HG03469 (cell line): ENCODE measurements around the gene TMEM205.
"Not testable (repeated sequence)": the region's sequence is repeated elsewhere in the genome, so short reads cannot be mapped to it uniquely, and the experiment has no call there.

ENCODE experiments used
- ATAC-seq: cut with Tn5 transposase; IDR thresholded peaks from one replicate; pipeline ENCODE4 v1.9.1; 2021; ENCODE audit warnings: mild to moderate bottlenecking, moderate library complexity, moderate number of reproducible peaks; ENCODE audit not compliant: unreplicated experiment

The TMEM205 gene

GRCh38 chr19:11346104-11346940 is at the start of gene TMEM205, which contains the start of gene CCDC159:
Gene TMEM205 (minus strand): TSS chr19:11346268. CDS start chr19:11345619, 649 bp downstream.
Gene CCDC159 (plus strand): TSS chr19:11346519. CDS start chr19:11346607, 88 bp downstream.
- peak; percentile 80 for ATAC-seq

- ATAC-seq = no peak
These were observed 45.0 kb upstream of the TMEM205 start for GRCh38 chr19:11390933-11391680.

- ATAC-seq = no peak
These were observed 44.3 kb upstream of the TMEM205 start for GRCh38 chr19:11390359-11390758.

- ATAC-seq = no peak
These were observed 41.3 kb upstream of the TMEM205 start for GRCh38 chr19:11387162-11388034.

- no peak for ATAC-seq
These were observed 38.7 kb upstream of the TMEM205 start for GRCh38 chr19:11384778-11385129.

- ATAC-seq = no peak
These were observed 37.6 kb upstream of the TMEM205 start for GRCh38 chr19:11383706-11384048.

GRCh38 chr19:11382898-11383705 is 37.0 kb upstream of the TMEM205 start:
- ATAC-seq = no peak

GRCh38 chr19:11380653-11381537 is 34.8 kb upstream of the TMEM205 start:
- peak; percentile 41 for ATAC-seq

- ATAC-seq = no peak
These were observed 33.8 kb upstream of the TMEM205 start for GRCh38 chr19:11379857-11380350.

- ATAC-seq = not testable (repeated sequence)
These were observed 33.3 kb upstream of the TMEM205 start for GRCh38 chr19:11379269-11379845.

GRCh38 chr19:11378319-11379189 is 32.5 kb upstream of the TMEM205 start:
- no peak for ATAC-seq

- ATAC-seq = no peak
These were observed 31.7 kb upstream of the TMEM205 start for GRCh38 chr19:11377756-11378155.

- ATAC-seq = no peak
These were observed 31.2 kb upstream of the TMEM205 start for GRCh38 chr19:11377237-11377636.

- no peak for ATAC-seq
These were observed 29.3 kb upstream of the TMEM205 start for GRCh38 chr19:11375143-11375948.

GRCh38 chr19:11374433-11375142 is 28.5 kb upstream of the TMEM205 start, which contains the start of gene SWSAP1:
Gene SWSAP1 (plus strand): TSS chr19:11374666. CDS start chr19:11374681, 15 bp downstream.
- ATAC-seq = peak; percentile 84

- ATAC-seq = no peak
These were observed 27.9 kb upstream of the TMEM205 start for GRCh38 chr19:11373885-11374432.
